Endothelial cell of umbilical vein (primary cell): ENCODE data around the gene RPF1. TPM values are rescaled to one million over a fixed set of nuclear protein-coding genes. Genes with fewer than 3 reads are reported as not detected.

Experiments
- BruUV-seq: library from RNA; stranded (reverse); fragments of 400-500 nt; replicated peaks from 2 replicates; lab custom pipeline; 2021; lab: Mats Ljungman, UMichigan
- CTCF ChIA-PET: fragments of 300-600, 350-600 bp; sonication (Branson Sonifier 250); formaldehyde crosslinking; loops from one replicate; lab custom pipeline; 2021; ENCODE audit warnings: antibody characterized with exemption, inconsistent platforms; lab: Charles Lee
- POLR2A ChIA-PET: fragments of 300-600, 350-600 bp; sonication (Branson Sonifier 250); formaldehyde crosslinking; loops from one replicate; lab custom pipeline; 2021; ENCODE audit warnings: antibody characterized with exemption, inconsistent platforms; lab: Charles Lee
- DNase-seq: peaks from one replicate; pipeline ENCODE4 v3.0.0-alpha.2; 2011; ENCODE audit warnings: low read depth, low spot score
- FAIRE-seq: peaks from 2 replicates; lab custom pipeline; 2011; peaks lifted over from hg19 to GRCh38; lab: Jason Lieb, UNC
- H2AFZ ChIP-seq: 2 replicates; pipeline ENCODE4 v1.6.0; 2012; ENCODE audit warnings: low read depth, low read length, control low read depth, inconsistent platforms
- H3K27ac ChIP-seq: 2 replicates; pipeline ENCODE4 v1.5.1; 2011; ENCODE audit warnings: low read depth, mild to moderate bottlenecking, control low read depth, low read length, moderate library complexity; ENCODE audit not compliant: insufficient read depth
- H3K27me3 ChIP-seq, 2 experiments: 2 replicates each; pipeline versions ENCODE4 v1.6.0 to v1.6.1; 2011; ENCODE audit warnings: low read length in 2 of 2, mixed read lengths in 1 of 2; ENCODE audit not compliant: control insufficient read depth in 2 of 2, insufficient read depth in 2 of 2
- H3K36me3 ChIP-seq, 2 experiments: 2 replicates in 1 of 2; 3 replicates in 1 of 2; pipeline ENCODE4 v1.5.1; 2011; ENCODE audit warnings: low read length in 2 of 2, mild to moderate bottlenecking in 1 of 2, moderate library complexity in 1 of 2; ENCODE audit not compliant: control insufficient read depth in 2 of 2, insufficient read depth in 2 of 2; ENCODE audit errors: extremely low read depth in 1 of 2
- H3K4me1 ChIP-seq: 3 replicates; pipeline ENCODE4 v1.5.1; 2011; ENCODE audit warnings: mild to moderate bottlenecking, low read length; ENCODE audit not compliant: control insufficient read depth, insufficient read depth; ENCODE audit errors: extremely low read depth
- H3K4me2 ChIP-seq: 2 replicates; pipeline ENCODE4 v1.6.1; 2011; ENCODE audit warnings: low read length, control low read depth, mixed read lengths; ENCODE audit not compliant: insufficient read depth
- H3K4me3 ChIP-seq, 3 experiments: fragments of 200-600 bp in 1 of 3; sonication (generic), shearing (Covaris generic) in 1 of 3; replicated peaks in 1 of 3; 2 replicates each; pipeline ENCODE4 v1.5.1; 2011 to 2016; ENCODE audit warnings: control low read depth in 3 of 3, low read length in 3 of 3, mild to moderate bottlenecking in 2 of 3, inconsistent platforms in 1 of 3, low read depth in 1 of 3, moderate library complexity in 1 of 3; ENCODE audit not compliant: insufficient read depth in 1 of 3
- H3K79me2 ChIP-seq: 2 replicates; pipeline ENCODE4 v1.6.0; 2012; ENCODE audit warnings: low read length, inconsistent platforms; ENCODE audit not compliant: control insufficient read depth, insufficient read depth
- H3K9ac ChIP-seq: replicated peaks from 2 replicates; pipeline ENCODE3; 2011; ENCODE audit warnings: low read length, control low read depth; ENCODE audit not compliant: insufficient read depth; ENCODE audit errors: extremely low read depth
- H3K9me1 ChIP-seq: replicated peaks from 3 replicates; pipeline ENCODE4 v1.6.0; 2011; ENCODE audit warnings: mild to moderate bottlenecking, low read length; ENCODE audit not compliant: control insufficient read depth, insufficient read depth; ENCODE audit errors: extremely low read depth
- H3K9me3 ChIP-seq: replicated peaks from 2 replicates; pipeline ENCODE4 v1.5.1; 2012; ENCODE audit warnings: low read length, inconsistent platforms; ENCODE audit not compliant: control insufficient read depth, insufficient read depth
- H4K20me1 ChIP-seq: replicated peaks from 2 replicates; pipeline ENCODE3; 2011; ENCODE audit warnings: mild to moderate bottlenecking, low read length; ENCODE audit not compliant: control insufficient read depth, insufficient read depth; ENCODE audit errors: extremely low read depth
- EZH2 ChIP-seq: IDR thresholded peaks from 2 replicates; pipeline ENCODE4 v1.6.1; 2012; ENCODE audit warnings: borderline replicate concordance, low read depth, mild to moderate bottlenecking, moderate library complexity, low read length, inconsistent platforms; ENCODE audit not compliant: severe bottlenecking
- FOS ChIP-seq: IDR thresholded peaks from 2 replicates; pipeline ENCODE4 v1.6.1; 2011; ENCODE audit warnings: mild to moderate bottlenecking, low read length, moderate library complexity, borderline replicate concordance; ENCODE audit not compliant: insufficient read depth
- GATA2 ChIP-seq: IDR thresholded peaks from 2 replicates; pipeline ENCODE4 v1.7.0; 2011; ENCODE audit warnings: low read depth, mild to moderate bottlenecking, moderate library complexity, mixed read lengths, low read length; ENCODE audit not compliant: insufficient read length, insufficient read depth
- JUN ChIP-seq: IDR thresholded peaks from 2 replicates; pipeline ENCODE4 v1.6.1; 2011; ENCODE audit warnings: borderline replicate concordance, low read depth; ENCODE audit not compliant: insufficient read length, insufficient read depth
- MYC ChIP-seq: IDR thresholded peaks from one replicate; pipeline ENCODE4 v1.6.1; 2011; ENCODE audit warnings: mild to moderate bottlenecking, low read depth, low read length
- POLR2A ChIP-seq: IDR thresholded peaks from 2 replicates; pipeline ENCODE4 v1.6.1; 2012; ENCODE audit warnings: low read depth, mild to moderate bottlenecking, control low read depth, low read length
- POLR2AphosphoS5 ChIP-seq: IDR thresholded peaks from 2 replicates; pipeline ENCODE4 v1.6.1; 2012; ENCODE audit warnings: low read depth, mild to moderate bottlenecking, control low read depth, low read length, moderate library complexity; ENCODE audit not compliant: insufficient read depth
- dilution Hi-C: fragments of 300-500 bp; cut with MboI; formaldehyde crosslinking; loops from one replicate; pipeline ENCODE4 v1.15.0; 2019; ENCODE audit warnings: low sequenced_read_pairs; ENCODE audit not compliant: extremely low pct_ligation_motif_present
- intact Hi-C: fragments of 100-400 bp; cut with micrococcal nuclease; formaldehyde crosslinking; loops from one replicate; pipeline ENCODE4 v1.10.0; 2022
- polyA plus RNA-seq, 4 experiments: library from polyadenylated mRNA; depleted of rRNA in 3 of 4; stranded (reverse) in 3 of 4; unstranded in 1 of 4; fragments of >200 nt; gene quantifications; 2 replicates each; pipeline versions ENCODE4 v1.2.1 to v1.2.3, GENCODE V29; 2011 to 2012; ENCODE audit warnings: missing spikeins in 1 of 4
- total RNA-seq: library from RNA; stranded (reverse); gene quantifications from 2 replicates; pipeline ENCODE4 v1.2.3, GENCODE V29; 2021
- TF ChIP-seq, protein P1 (sequence below): IDR thresholded peaks from 2 replicates; pipeline ENCODE4 v1.6.1; 2011; ENCODE audit not compliant: insufficient read depth, insufficient read length
- TF ChIP-seq, protein P2 (sequence below), 2 donors: IDR thresholded peaks; 1 replicate in 1 of 2; 2 replicates in 1 of 2; pipeline ENCODE4 v1.5.1; 2011; ENCODE audit warnings: low read length in 2 of 2, mild to moderate bottlenecking in 2 of 2, moderate library complexity in 2 of 2, control low read depth in 1 of 2, inconsistent platforms in 1 of 2, low read depth in 1 of 2; ENCODE audit not compliant: insufficient read depth in 1 of 2; ENCODE audit errors: extremely low read depth in 1 of 2

The RPF1 gene
- total and polyA plus RNA-seq, 2 donors (not counting 3 experiments of a cell fraction or from before 2014, with no cell fraction given), result 15.3 to 32.6 TPM

DNA sequence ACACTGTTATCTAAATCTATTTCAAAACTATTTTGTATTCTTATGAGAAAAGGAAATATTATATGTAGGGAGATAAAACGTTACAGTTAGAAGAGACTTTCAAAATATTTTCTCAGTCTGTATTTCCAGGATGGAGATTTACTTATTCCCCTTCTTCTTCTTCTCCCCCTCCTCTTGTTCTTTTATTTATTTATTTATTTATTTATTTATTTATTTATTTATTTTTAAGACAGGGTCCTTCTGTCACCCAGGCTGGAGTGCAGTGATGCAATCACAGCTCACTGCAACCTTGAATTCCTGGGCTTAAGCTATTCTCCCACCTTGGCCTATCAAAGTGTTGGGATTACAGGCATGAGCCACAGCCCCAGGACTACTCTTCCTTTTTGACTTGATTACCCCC lies 2.8 kb upstream of the RPF1 start:
- Histone ChIP-seq H3K9me3 (no peaks in the 10 kb centered on the region), H3K4me1 (peaks cover 14% of the 10 kb centered on the region), H3K4me2 (no peak overlapping the region), H3K27ac (no peak overlapping the region), H3K9me1 (no peaks in the 10 kb centered on the region), H4K20me1 (no peaks in the 10 kb centered on the region), H3K4me3 (no peak overlapping the region), H3K79me2 (peaks cover 20% of the 10 kb centered on the region), H2AFZ (no peak overlapping the region), H3K27me3 (peaks cover 1 to 2% of the 10 kb centered on the region in 2 experiments), H3K36me3 (no peaks in the 10 kb centered on the region), H3K9ac (no peak overlapping the region)
- intact Hi-C loops (no loop called here), dilution Hi-C loops (no loop called here)
- POLR2A ChIA-PET, result no interaction called here
- DNase-seq (no peak), FAIRE-seq (no peak)
- TF ChIP-seq, protein P1, sequence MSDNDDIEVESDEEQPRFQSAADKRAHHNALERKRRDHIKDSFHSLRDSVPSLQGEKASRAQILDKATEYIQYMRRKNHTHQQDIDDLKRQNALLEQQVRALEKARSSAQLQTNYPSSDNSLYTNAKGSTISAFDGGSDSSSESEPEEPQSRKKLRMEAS, result no peak
- TF ChIP-seq, protein P2, sequence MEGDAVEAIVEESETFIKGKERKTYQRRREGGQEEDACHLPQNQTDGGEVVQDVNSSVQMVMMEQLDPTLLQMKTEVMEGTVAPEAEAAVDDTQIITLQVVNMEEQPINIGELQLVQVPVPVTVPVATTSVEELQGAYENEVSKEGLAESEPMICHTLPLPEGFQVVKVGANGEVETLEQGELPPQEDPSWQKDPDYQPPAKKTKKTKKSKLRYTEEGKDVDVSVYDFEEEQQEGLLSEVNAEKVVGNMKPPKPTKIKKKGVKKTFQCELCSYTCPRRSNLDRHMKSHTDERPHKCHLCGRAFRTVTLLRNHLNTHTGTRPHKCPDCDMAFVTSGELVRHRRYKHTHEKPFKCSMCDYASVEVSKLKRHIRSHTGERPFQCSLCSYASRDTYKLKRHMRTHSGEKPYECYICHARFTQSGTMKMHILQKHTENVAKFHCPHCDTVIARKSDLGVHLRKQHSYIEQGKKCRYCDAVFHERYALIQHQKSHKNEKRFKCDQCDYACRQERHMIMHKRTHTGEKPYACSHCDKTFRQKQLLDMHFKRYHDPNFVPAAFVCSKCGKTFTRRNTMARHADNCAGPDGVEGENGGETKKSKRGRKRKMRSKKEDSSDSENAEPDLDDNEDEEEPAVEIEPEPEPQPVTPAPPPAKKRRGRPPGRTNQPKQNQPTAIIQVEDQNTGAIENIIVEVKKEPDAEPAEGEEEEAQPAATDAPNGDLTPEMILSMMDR (IDR thresholded peaks at IDR 0.05; ENCODE audit: extremely low read depth in 1 of 2, insufficient read depth in 1 of 2, low read depth in 1 of 2, low read length in 2 of 2), result no peak
- TF ChIP-seq POLR2AphosphoS5, result no peak
- no peak for TF ChIP-seq MYC
- no peak for TF ChIP-seq FOS
- no peak for TF ChIP-seq JUN
- TF ChIP-seq EZH2, result no peak
- TF ChIP-seq POLR2A, result no peak
- TF ChIP-seq GATA2, result no peak
- no TSS peak for BruUV-seq
- CTCF ChIA-PET, result no interaction called here
